ENCODE measurements around the gene C9orf152.

GRCh38 chr9:110192531-110193261, 15.3 kb downstream of the C9orf152 start:
- TF ChIP-seq CTCF (IDR thresholded peaks at IDR 0.05; ENCODE audit: insufficient read depth, low read length): no peak
- TF ChIP-seq GABPA (IDR thresholded peaks at IDR 0.05; ENCODE audit: low read depth): no peak

Data from HL-60 (cell line).